Stimulated activated CD4-positive, alpha-beta T cell treated with anti-CD3 and anti-CD28 coated beads, Interleukin-15, amount 100 ng/mL, for 48 hours (primary cell): ENCODE measurements around the gene KIRREL3.

ENCODE experiments used
- DNase-seq, 2 donors: peaks; one replicate each; pipeline ENCODE4 v3.0.0-alpha.2; 2020; ENCODE audit warnings: low read depth in 2 of 2

Gene KIRREL3

DNA sequence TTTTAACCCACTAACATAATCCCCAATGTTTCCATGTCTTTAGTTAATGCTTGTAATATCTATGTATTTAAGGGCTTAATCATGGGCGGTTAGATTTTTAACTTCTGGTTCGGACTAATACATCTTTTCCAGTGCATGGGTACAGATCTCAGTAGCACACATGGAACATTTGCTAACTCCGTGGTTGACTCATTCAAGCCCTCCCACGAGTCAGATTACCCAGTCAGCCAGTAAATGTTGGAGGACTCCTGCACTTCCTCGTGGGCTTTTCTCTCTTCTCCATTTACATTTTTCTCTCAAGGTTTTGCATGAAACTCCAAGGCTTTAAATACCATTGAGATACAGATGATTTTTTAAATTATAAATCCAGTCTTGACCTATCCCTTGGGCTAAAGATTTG lies 331.2 kb downstream of the KIRREL3 start:
- no peak for DNase-seq

DNA sequence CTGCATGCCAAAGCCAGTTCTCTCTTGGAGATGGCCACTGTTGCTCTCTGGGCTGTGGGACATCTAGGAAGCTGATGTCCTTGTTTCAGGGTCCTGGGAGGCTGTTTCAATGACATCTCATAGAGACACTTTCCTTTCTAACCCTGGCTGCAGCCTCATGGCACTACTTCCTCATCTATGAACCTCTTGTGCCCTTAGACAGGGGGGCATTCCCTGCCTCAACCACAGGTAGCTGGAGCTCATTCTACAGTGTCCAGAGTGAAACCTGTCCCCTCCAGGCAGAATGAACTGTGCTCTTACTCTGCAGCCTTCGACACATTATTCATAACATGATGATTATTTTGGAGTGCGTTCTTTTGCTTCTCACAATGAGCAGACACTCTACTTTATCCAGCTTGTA lies 335.9 kb downstream of the KIRREL3 start:
- DNase-seq = no peak

DNA sequence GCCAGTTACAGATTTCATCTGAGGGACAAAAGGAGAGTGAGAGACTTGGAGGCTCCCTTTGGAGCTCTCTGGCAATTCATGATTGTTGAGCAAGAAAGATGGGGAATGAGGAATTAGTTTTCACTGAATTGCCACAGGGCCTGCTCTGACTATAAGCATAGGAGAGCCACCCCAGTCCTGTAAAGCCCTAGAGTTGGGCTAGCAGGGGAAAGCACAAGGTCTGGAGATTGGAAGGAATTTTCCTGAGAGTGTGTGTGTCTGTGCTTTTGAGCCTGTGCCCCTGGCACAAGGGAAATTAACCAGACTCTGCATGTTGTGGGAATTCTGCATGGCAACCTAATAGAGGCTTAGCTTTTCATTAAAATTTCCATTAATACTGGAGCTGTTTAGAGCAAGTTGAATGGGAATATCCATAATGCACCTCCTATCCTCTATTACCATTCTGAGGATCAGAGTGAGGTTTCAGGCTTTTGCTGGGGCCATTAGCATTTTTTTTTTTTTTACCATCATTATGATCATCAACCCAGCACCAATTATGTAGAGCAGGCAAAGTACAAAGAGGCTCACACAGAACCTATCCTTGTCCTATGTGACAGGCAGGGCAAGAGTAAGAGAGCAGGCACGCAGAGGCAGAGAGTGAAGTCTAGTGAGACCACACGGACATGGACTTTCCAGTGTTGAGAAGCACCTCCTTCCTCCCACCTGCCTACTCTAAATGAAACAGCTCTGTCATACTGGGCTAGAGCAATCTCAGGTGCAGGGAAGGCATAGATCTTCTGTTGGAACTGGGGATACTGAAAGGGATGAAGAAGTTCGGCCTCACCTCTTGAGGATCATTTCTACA lies 336.6 kb downstream of the KIRREL3 start:
- DNase-seq = no peak

DNA sequence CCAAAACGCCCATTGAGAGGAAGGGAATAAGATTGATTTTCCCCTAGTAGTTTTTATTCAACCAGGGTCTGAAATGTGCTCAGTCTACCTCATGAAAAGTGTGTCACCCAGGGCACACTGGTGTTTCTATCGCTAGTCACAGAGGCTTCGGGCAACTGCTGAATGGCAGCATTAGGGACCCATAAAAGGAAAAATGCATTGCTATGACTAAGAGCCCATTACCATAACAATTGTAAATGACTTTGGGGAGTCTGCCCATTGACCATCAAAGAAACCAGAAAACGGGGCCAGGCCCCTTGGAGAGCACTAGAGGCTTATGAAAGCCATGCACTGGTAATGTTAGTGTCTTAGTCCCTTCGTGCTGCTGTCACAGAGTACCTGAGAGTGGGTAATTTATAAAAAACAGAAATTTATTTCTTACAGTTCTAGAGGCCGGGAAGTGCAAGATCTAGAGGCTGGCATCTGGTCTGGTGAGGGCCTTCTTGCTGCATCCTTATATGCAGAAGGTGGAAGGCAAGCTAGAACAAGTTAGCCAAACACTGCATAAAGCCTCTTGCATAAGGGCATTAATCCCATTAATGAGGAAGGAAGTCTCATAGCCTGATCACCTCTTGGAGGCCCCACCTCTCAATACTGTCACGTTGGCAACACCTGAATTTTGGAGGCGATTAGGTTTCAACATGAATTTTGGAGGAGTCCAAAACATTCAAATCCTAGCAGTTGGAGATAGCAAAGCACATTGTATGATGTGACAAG lies 338.4 kb downstream of the KIRREL3 start:
- no peak for DNase-seq

DNA sequence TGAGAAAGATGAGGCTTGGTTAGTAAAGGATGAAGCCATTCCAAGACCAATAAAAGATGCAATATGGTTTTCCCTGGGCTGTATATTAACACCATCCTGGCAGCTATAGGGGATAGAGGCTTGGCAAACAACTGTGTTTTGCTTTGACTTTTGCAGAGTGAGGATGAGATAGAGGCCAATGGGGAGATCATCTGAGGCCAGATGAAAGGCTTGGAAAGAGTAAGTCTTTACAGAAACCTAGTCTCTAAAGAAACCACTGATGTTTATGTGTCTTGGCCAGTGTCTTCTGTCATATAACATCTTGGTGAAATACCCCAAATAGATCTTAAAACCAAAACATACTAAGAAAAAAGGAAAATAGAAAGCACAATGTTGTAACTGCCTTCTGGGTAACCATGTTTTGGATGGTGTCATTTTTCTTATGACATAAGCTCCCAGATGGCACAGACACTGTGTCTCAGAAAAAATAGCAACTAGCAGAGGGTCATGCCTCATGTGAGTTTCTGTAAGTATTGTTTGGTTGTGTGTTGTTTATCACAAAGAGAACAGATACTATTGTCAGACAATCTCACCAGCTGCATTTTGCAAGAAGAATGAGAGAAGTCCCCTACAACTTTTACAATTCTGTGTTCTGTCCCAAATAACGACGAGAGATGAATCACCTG lies 339.7 kb downstream of the KIRREL3 start:
- DNase-seq = no peak

DNA sequence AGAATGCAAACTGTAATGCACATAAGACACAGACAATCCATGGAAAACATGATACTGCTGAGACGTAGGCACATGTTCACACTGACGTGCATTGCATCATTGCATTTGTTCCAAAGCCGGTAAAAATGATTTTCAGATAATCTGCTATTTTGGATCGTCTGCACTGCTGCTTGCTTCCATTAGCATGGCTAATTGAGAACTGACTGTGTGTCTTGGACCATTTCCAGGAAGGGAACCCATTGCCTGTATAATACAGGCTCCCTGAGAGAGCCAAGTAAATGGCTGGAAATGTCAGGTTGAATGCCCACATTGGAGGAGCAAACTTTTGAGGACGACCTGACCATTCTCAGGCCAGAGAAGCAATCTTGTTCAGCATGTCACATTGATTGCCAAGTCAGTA lies 340.2 kb downstream of the KIRREL3 start:
- DNase-seq = no peak

DNA sequence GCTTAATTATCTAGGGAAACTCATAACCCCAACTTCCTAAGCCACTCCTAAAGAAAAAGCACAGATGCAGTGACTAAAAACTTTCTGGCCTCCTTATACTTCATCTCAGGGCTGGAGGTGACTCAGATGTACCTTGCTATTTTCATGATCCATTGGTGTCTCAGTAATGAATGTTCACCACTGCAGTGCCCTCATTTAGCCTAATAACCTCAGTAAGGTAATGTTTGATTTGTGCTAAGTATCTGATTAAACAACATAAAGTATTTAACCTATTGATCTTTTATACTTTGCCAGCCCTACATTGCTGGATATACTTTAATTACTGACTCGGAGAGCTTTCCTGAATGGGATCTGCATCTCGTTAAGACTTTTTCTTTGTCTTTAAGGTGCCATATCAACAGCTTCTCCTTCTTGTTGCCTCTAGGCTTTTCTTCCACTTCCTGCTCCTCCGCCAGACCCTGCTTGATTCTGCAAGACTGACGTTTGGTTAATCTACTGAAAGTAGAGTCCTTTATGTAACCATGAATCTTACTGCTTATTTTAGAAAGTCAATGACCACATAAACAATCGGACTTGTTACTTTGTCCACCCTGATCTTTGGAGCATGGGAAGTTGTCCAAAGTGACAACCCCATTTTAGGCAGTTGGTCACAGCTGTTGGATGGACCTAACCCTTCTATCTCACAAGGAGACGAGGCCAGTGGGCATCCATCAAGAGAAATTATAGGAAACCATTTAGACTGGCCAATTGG lies 342.1 kb downstream of the KIRREL3 start:
- DNase-seq = no peak

DNA sequence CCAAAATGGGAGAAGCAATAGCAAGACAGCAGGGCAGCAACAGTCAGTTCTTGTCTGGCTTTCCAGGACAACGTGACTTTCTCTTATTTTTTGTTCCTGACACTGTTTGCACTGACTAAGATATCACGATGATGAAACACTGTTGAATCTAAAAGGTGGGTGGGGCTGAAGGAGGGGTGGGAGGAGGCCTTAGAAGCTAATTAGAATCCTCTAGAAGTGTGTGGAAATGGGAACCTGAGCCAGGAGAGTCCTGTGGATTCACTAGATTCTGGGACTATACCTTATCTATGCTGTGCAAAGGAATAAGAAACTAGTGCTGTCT lies 344.8 kb downstream of the KIRREL3 start:
- no peak for DNase-seq

DNA sequence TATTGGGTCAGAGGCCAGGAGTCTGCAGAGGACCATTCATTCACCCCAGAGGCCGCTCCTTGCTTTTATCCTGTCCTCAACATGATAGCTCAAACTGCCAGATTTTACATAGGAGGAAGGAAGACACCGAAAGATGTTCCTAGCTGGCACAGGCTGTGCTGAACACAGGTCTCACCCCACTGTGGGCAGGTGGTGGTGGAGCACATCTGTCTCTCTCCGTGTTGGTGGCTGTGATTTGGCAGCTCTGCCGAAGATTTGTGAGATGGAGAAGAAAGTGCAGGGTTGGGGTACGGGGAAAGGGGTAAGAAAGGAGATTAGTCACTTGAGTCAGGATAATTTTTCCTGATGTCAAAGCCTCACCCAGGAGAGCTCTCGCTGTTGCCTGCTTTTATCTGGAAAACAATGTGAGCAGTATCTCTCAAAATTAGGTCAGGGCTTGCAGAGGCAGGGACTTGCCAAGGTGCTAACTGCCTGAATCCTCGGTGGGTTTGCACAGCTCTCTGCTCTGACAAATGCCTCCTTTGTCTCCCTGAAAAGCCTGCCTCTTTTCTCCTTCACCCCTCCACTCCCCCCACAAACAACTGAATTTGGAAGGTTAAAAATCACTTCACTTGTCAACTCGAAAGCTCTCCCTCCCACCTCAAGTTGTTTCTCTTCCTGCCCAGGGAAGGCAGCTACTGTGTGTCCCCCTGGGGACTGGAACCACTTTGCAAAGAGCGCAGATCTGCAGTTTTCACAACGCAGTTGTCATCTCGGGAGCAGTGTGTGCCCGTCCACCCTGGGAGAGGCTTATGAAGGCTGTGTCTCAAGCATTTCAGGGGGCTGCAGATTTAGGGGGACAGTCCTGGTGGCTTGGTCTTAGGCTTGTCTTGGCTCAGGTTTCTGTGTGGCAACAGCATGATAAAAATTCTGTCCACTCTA lies 345.4 kb downstream of the KIRREL3 start:
- DNase-seq = no peak

DNA sequence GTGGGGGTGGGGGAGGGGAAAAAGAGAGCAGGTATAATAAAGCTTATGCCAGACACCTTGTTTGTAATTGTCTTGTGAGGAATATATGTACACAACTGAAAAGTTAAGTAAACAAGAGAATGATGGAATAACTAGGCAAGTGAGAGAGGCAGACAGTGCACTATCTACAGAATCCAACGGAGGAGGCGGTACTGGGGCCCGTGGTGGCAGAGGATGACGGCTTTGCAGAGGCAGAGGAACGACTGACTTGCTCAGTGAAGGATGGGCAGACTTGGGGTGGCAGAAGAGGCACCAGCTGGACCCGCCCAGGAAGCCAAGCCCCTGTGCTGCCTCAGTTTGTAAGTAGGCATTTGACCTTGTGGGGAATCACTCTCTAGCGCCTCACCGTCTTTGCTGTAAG lies 347.5 kb downstream of the KIRREL3 start:
- no peak for DNase-seq

DNA sequence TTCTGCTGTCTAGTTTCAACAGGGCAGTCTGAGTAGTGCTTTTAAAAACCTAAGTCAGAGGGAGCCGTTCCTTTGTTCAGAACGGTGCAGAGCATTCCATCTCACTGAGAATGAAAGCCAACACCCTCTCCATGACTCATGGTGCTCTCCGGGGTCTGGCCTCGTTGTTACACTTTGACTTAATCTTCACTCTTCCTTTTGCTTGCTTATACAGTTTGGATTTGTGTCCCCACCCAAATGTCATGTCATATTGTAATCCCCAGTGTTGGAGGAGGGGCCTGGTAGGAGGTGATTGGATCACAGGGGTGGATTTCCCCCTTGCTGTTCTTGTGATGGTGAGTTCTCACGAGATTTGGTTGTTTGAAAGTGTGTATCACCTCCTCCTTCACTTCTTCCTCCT lies 352.8 kb downstream of the KIRREL3 start:
- no peak for DNase-seq

DNA sequence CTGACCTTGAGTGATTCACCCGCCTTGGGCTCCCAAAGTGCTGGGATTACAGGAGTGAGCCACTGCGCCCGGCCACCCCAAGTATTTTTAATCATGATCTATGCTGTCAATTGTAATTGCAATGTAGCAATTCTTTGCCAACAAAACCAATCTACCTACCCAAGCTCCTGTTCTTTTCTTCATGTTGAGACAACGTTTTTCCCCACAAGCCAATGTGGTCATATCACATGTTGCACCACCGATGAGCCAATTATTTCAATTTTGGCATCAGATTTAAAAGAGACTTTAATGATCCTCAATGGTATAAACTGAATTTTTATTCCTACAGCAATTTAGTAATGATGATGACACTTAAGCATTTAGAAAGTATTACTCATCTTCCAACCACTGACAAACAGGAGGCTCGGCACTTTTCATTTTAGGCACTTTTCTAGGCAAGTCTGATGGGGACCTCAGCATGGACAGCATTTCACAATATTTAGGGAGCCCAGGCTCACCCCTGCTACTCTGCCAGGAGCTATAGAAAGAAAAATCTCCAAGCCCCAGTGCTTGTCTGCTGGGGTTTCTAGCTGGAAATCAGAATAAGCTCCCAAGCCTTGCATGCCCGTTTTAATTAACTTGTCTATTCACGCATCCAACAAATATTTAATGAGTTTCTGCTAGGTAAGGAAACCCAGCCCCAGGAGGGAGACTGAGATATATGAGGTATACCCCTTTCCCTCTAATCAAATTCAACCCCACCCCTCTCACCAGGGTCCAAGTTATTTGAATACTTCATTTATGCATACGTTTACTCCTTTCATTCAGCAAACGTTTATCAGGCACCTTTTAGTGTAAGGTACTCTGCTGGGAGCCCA lies 353.6 kb downstream of the KIRREL3 start:
- DNase-seq = no peak

DNA sequence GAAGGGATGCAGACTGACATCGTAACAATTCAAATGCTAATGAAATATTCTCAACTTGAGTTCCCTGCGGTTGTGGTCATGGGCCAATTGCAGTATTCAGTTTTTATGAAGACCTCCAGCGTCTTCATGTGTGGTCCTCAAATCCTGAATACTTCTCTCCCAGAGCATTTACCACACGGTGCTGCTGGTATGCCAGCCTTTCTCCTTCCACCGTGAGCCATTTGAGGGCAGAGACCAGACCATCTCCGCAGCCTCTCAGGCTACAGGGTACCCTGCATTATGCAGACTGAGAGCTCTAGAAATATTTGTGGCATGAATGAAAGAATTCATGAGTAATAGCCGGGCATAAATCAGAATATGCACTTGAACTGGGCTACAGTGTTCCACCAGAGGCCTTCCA lies 355.4 kb downstream of the KIRREL3 start:
- DNase-seq = no peak

DNA sequence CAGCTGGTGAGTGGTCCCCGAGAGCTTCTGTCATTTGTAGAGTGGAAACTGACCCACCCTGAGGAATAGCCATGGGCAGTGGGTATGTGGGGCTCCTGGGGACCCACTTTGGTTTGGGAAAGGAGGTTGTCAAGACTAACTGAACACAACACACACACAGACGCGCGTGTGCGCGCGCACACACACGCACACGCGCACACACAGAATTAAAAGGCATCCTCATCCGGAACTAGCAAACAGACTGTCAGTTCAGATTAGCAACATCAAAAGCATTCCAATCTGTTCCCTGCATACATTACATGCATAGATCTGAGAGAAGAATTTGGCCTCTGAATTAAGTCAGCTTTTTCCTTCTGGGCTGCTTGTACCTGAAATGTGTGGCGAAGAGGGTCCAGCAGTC lies 360.4 kb downstream of the KIRREL3 start:
- no peak for DNase-seq

DNA sequence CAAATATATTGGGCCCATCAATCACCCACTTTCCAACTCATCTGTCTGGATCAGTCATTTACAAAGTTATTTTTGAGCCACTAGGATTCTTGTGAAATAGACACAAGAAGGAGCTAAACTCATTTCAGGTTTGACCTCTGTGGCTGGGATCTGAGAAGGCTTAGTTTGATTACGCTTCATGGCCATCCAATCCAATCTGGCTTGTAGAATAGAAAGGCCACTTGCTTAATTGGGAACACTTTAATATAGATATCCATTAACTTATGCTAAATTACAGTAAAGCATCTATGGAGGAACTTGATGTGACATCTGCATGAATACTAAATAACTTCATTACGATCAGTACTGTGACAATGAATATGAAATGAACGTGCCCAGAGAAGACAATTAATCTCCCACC lies 360.9 kb downstream of the KIRREL3 start:
- DNase-seq = no peak

DNA sequence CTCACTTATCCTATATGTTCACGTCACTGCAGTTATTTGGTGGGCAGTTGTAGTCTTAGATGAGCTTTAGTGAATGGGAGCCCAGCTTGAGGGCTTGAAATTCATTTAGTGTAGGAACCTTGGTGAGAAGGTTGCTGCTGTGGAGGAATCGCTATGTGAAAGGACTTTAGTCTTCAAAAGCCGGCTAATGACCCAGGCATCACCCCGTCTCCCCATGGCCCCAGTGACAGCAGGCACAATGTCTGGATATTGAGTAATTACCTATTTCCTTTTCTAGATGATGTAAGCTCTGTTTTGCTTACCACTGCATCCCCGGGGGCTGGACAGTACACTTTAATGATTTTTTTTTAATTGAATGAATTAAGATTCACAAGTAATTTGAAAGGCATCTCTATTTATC lies 361.9 kb downstream of the KIRREL3 start:
- no peak for DNase-seq

DNA sequence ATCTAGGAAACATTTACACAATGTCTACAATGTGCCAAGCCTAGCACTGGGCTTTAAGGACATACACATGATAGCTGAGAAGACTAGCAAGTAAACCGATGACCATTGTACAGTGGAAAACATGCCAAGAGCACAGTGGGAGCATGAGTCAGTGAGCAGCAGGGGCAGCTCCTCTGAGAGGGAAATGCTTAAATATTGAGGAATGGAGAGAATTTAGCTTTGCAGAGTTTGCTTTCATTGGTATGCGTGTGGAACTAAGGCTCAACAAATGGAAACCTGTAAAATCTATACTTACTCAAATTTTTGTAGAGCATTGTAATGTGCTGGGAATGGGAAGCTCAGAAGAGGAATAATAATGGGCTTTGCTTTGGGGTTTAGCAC lies 362.8 kb downstream of the KIRREL3 start:
- DNase-seq = no peak

DNA sequence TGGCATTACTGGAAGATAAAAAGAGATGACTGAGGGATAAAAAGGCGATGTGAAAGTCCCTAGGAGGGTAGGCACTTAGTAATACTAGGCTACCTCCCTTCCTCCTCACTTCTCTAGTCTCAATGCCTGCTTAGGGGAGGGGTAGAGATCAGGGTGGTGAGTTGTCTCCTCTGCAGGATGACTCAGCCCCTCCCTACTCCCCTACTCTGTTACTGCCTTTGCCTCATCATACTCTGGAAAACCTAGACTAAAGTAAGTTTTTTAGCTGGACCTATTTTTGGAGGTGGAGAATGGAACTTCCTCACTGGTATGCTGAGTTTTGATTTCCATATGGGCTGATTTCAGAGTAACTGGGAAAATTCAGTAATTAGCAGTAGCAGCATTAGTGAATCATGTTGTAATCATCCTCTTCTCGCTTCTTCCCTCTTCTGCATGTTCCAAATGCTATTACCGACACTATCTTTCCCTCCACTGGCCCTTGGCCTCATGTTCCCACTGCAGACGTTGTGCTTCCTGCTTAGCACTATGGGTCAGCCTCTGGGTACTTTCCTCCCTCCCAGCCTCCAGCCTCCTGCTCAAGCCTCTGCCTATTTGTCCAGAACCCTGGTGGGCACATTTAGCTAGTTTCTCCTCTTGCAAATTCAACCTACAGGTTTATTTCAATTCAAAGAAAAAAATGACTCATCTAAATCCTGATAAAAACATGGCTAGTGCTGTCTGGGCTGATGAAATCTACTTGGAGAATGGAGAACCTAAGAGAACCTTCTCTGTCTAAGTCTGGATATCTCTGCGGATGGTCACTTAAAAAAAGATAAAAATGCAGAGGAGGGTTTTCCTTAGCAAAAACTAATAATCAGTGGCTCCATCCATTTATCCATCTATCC lies 363.4 kb downstream of the KIRREL3 start:
- no peak for DNase-seq

DNA sequence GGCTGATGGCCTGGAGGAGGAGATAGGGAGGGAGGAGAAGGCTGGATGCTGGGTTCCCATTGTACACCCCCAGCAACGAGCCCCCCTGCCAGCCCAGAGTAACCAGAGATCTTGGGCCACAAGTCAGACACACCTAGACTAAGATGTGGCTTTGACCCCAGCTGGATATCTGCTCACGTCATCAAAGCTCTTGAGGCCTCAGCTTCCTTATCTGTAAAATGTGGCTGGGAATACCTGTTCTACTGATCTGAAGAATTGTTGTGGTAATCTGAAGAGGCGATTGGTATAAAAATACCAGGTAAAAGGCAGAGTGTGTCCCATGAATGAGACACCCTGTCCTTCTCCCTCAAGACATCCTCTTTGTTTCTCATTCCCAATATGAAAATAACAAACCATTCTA lies 365.1 kb downstream of the KIRREL3 start:
- DNase-seq = no peak
